Measurements from ENCODE around the gene IGSF5.
"Not testable (repeated sequence)": the region's sequence is repeated elsewhere in the genome, so short reads cannot be mapped to it uniquely, and the experiment has no call there.

Gene IGSF5

GRCh38 chr21:39737376-39738000, 7.5 kb upstream of the IGSF5 start:
- no peak for DNase-seq (ENCODE audit: low read depth)
- TF ChIP-seq CTCF (conservative IDR thresholded peaks at IDR 0.05; ENCODE audit: low read depth, low read length): no peak
- H3K4me3 ChIP-seq (ENCODE audit: low read depth, low read length): no peak overlapping the region

GRCh38 chr21:39738566-39738965, 6.4 kb upstream of the IGSF5 start:
- DNase-seq (ENCODE audit: low read depth): no peak
- TF ChIP-seq CTCF (conservative IDR thresholded peaks at IDR 0.05; ENCODE audit: low read depth, low read length): no peak
- no peak overlapping the region for H3K4me3 ChIP-seq (ENCODE audit: low read depth, low read length)

GRCh38 chr21:39739531-39739930, 5.5 kb upstream of the IGSF5 start:
- H3K4me3 ChIP-seq (ENCODE audit: low read depth, low read length); DNase-seq (ENCODE audit: low read depth): not testable (repeated sequence)

GRCh38 chr21:39742561-39742960, 2.4 kb upstream of the IGSF5 start:
- H3K4me3 ChIP-seq (ENCODE audit: low read depth, low read length); DNase-seq (ENCODE audit: low read depth): not testable (repeated sequence)

GRCh38 chr21:39745332-39745731, 349 bp downstream of the IGSF5 start:
- H3K4me3 ChIP-seq (ENCODE audit: low read depth, low read length); DNase-seq (ENCODE audit: low read depth): not testable (repeated sequence)

- TF ChIP-seq CTCF (conservative IDR thresholded peaks at IDR 0.05; ENCODE audit: low read depth, low read length): no peak
- DNase-seq (ENCODE audit: low read depth): no peak
Measured at GRCh38 chr21:39750670-39751069, 5.7 kb downstream of the IGSF5 start.

GRCh38 chr21:39754811-39755210, 9.8 kb downstream of the IGSF5 start:
- TF ChIP-seq CTCF (conservative IDR thresholded peaks at IDR 0.05; ENCODE audit: low read depth, low read length): no peak
- no peak overlapping the region for H3K4me3 ChIP-seq (ENCODE audit: low read depth, low read length)
- DNase-seq (ENCODE audit: low read depth): no peak

More at GRCh38 chr21:39750670-39751069, 5.7 kb downstream of the IGSF5 start:
- no peak overlapping the region for H3K4me3 ChIP-seq (ENCODE audit: low read depth, low read length)

- DNase-seq (ENCODE audit: low read depth): no peak
- TF ChIP-seq CTCF (conservative IDR thresholded peaks at IDR 0.05; ENCODE audit: low read depth, low read length): no peak
- no peak overlapping the region for H3K4me3 ChIP-seq (ENCODE audit: low read depth, low read length)
Measured at GRCh38 chr21:39756285-39756684, 11.3 kb downstream of the IGSF5 start.
